Peyer's patch (tissue), 4 donors: Measurements from ENCODE around the gene ATP13A4.

ENCODE experiments used
- CTCF ChIP-seq, 6 experiments: fragments of 450-650 bp in 4 of 6; fragments of 200-600 bp in 2 of 6; sonication (generic) in 1 of 6; IDR thresholded peaks; one replicate each; pipeline ENCODE4 v1.5.1; 2017 to 2019; ENCODE audit warnings: antibody characterized with exemption in 6 of 6, mild to moderate bottlenecking in 3 of 6, moderate library complexity in 1 of 6
- POLR2A ChIP-seq, 2 donors: fragments of 450-650 bp; IDR thresholded peaks; one replicate each; pipeline ENCODE4 v1.5.1; 2017; ENCODE audit warnings: antibody characterized with exemption in 2 of 2, mild to moderate bottlenecking in 2 of 2, moderate library complexity in 2 of 2

GRCh38 chr3:193400304-193400703 is 154.4 kb downstream of the ATP13A4 start:
- TF ChIP-seq CTCF (IDR thresholded peaks at IDR 0.05) (no peak), POLR2A (IDR thresholded peaks at IDR 0.05) (no peak)
